Measurements from ENCODE around the gene PIP5K1B. TPM values are rescaled to one million over a fixed set of nuclear protein-coding genes. Genes with fewer than 3 reads are reported as not detected.

PIP5K1B gene
- total RNA-seq, 1 experiment from 2014 or later = 2.5 TPM

DNA sequence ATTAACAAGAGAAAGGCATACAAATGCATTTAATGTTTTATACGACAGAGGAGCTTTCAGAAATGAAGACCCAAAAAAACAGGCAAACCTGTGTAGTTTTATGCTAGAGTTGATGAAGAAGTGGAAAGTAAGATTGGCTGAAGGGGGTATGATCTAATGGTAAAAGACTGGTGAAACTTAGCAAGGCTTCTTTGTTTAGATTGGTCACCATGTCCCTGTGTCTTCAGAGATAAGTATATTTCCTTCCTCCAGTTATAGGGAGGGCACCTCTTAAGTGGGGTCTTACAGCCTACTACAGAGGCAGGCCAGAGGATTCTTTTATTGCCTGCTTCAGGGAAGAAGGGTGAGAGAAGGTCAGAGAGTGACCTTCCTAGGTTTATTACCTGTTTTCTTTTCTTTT lies 252.4 kb downstream of the PIP5K1B start:
- H2AK5ac ChIP-seq (ENCODE audit: insufficient read length, low read length) = no peak overlapping the region
- no peak overlapping the region for H3K23ac ChIP-seq (ENCODE audit: insufficient read length, low read depth, low read length)
- peaks cover 1 to 9% of the 10 kb centered on the region in 2 experiments; a peak in 3 of 4 replicates for H3K4me1 Mint-ChIP-seq
- DNase-seq = no peak
- H2BK120ac ChIP-seq (ENCODE audit: low read depth, low read length, poor library complexity, severe bottlenecking) = no peak overlapping the region
- H3K9me3 Mint-ChIP-seq = peaks cover 0 to 3% of the 10 kb centered on the region in 2 experiments; a peak in 2 of 5 replicates
- no peak overlapping the region for H4K91ac ChIP-seq (ENCODE audit: insufficient read length, low read depth, low read length)
- H2AFZ ChIP-seq (ENCODE audit: low read length) = no peak overlapping the region
- H3K23me2 ChIP-seq (ENCODE audit: insufficient read length, low read depth, low read length, poor library complexity, severe bottlenecking) = no peaks in the 10 kb centered on the region
- H3K79me2 ChIP-seq (ENCODE audit: insufficient read depth, low read length) = no peaks in the 10 kb centered on the region
- no peak overlapping the region for H3K9ac ChIP-seq (ENCODE audit: extremely low read depth, insufficient read length, low read length)
- WGBS (ENCODE audit: extremely low coverage, insufficient read length, low lambda C conversion rate) = no CpG with 5 or more reads among the region's 1 CpG
- H3K27ac ChIP-seq (ENCODE audit: insufficient read length, low read depth, low read length) = no peak overlapping the region
- H3K56ac ChIP-seq (ENCODE audit: insufficient read length, low read depth, low read length) = no peak overlapping the region
- H3T11ph ChIP-seq (ENCODE audit: low read length) = no peak overlapping the region
- no peaks in the 10 kb centered on the region for H3K9me3 ChIP-seq (ENCODE audit: control insufficient read depth, low read depth, low read length)
- no peak overlapping the region for H2BK5ac ChIP-seq (ENCODE audit: insufficient read length, low read length)
- H2BK12ac ChIP-seq (ENCODE audit: insufficient read length, low read depth, low read length) = no peak overlapping the region
- no peak overlapping the region for H3K14ac ChIP-seq (ENCODE audit: insufficient read depth, low read length)
- H3K27me3 Mint-ChIP-seq (ENCODE audit: low read depth) = no peaks in the 10 kb centered on the region
- H3K27me3 ChIP-seq (ENCODE audit: insufficient read depth, low read length) = no peaks in the 10 kb centered on the region
- no peak overlapping the region for H2BK20ac ChIP-seq (ENCODE audit: low read depth, low read length, poor library complexity, severe bottlenecking)
- H4K5ac ChIP-seq (ENCODE audit: insufficient read length, low read depth, low read length) = no peak overlapping the region
- no peak overlapping the region for H3K18ac ChIP-seq (ENCODE audit: insufficient read length, low read depth, low read length)
- no peak overlapping the region for H3K4me2 ChIP-seq (ENCODE audit: insufficient read depth, insufficient read length, low read length)
- TF ChIP-seq, protein P1, sequence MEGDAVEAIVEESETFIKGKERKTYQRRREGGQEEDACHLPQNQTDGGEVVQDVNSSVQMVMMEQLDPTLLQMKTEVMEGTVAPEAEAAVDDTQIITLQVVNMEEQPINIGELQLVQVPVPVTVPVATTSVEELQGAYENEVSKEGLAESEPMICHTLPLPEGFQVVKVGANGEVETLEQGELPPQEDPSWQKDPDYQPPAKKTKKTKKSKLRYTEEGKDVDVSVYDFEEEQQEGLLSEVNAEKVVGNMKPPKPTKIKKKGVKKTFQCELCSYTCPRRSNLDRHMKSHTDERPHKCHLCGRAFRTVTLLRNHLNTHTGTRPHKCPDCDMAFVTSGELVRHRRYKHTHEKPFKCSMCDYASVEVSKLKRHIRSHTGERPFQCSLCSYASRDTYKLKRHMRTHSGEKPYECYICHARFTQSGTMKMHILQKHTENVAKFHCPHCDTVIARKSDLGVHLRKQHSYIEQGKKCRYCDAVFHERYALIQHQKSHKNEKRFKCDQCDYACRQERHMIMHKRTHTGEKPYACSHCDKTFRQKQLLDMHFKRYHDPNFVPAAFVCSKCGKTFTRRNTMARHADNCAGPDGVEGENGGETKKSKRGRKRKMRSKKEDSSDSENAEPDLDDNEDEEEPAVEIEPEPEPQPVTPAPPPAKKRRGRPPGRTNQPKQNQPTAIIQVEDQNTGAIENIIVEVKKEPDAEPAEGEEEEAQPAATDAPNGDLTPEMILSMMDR (conservative IDR thresholded peaks at IDR 0.05) = no peak
- no peaks in the 10 kb centered on the region for H3K79me1 ChIP-seq (ENCODE audit: insufficient read depth, low read depth, low read length, poor library complexity, severe bottlenecking)
- H3K4me3 Mint-ChIP-seq = no peak overlapping the region
- H3K36me3 Mint-ChIP-seq (ENCODE audit: insufficient read depth in 1 of 3, low read depth in 3 of 3) = peaks cover 0 to 4% (median 4%) of the 10 kb centered on the region in 3 experiments; a peak in 3 of 7 replicates
- H2BK15ac ChIP-seq (ENCODE audit: low read depth, low read length) = no peak overlapping the region
- no peaks in the 10 kb centered on the region for H3K4me1 ChIP-seq (ENCODE audit: insufficient read depth, low read length)
- H3K27ac Mint-ChIP-seq = no peak overlapping the region
- no peaks in the 10 kb centered on the region for H4K20me1 ChIP-seq (ENCODE audit: control insufficient read depth, insufficient read depth, insufficient read length)
- no peak overlapping the region for H4K8ac ChIP-seq (replicated peaks; ENCODE audit: insufficient read length, low read depth, low read length)
- no peak overlapping the region for H3K4ac ChIP-seq (ENCODE audit: low read depth, low read length)
